B cell (primary cell): ENCODE results near the gene HBA1. TPM values are rescaled to one million over a fixed set of nuclear protein-coding genes. Genes with fewer than 3 reads are reported as not detected.
"Not testable (repeated sequence)": the region's sequence is repeated elsewhere in the genome, so short reads cannot be mapped to it uniquely, and the experiment has no call there.

ENCODE experiments used
- ATAC-seq: fragments of 200-7000 bp; cut with Tn5 transposase; one replicate; pipeline ENCODE4 v1.10.0; 2021; ENCODE audit warnings: low read depth, mild to moderate bottlenecking, moderate number of reproducible peaks, moderate library complexity
- CTCF ChIA-PET: fragments of 350-600 bp; sonication (Branson Sonifier 250); formaldehyde crosslinking; loops from one replicate; lab custom pipeline; 2021; ENCODE audit warnings: antibody characterized with exemption, inconsistent platforms; lab: Charles Lee
- POLR2A ChIA-PET: fragments of 350-600 bp; sonication (Branson Sonifier 250); formaldehyde crosslinking; loops from one replicate; lab custom pipeline; 2021; ENCODE audit warnings: antibody characterized with exemption; lab: Charles Lee
- DNase-seq: peaks from one replicate; pipeline ENCODE4 v3.0.0; 2013
- H2AFZ ChIP-seq: 2 replicates; pipeline ENCODE4 v1.6.1; 2012; ENCODE audit warnings: mild to moderate bottlenecking, low read depth, low read length; ENCODE audit not compliant: insufficient read depth, poor library complexity, severe bottlenecking
- H3K27ac ChIP-seq, 2 donors: 1 replicate in 1 of 2; 2 replicates in 1 of 2; pipeline ENCODE4 v1.5.1; 2012 to 2013; ENCODE audit warnings: low read length in 2 of 2, mild to moderate bottlenecking in 2 of 2, moderate library complexity in 1 of 2
- H3K27me3 ChIP-seq, 4 experiments: fragments of 200-600 bp in 1 of 4; sonication (generic) in 1 of 4; replicated peaks in 1 of 4; 1 replicate in 2 of 4; 2 replicates in 2 of 4; pipeline versions ENCODE4 v1.6.1 to v1.7.0; 2013 to 2016; ENCODE audit warnings: low read length in 3 of 4, mild to moderate bottlenecking in 2 of 4, mixed read lengths in 1 of 4, moderate library complexity in 1 of 4; ENCODE audit not compliant: insufficient read depth in 4 of 4, control insufficient read depth in 3 of 4; ENCODE audit errors: control extremely low read depth in 1 of 4
- H3K36me3 ChIP-seq, 2 experiments: replicated peaks in 1 of 2; 1 replicate in 1 of 2; 2 replicates in 1 of 2; pipeline versions ENCODE4 v1.6.1 to v1.7.1; 2013; ENCODE audit warnings: low read length in 1 of 2; ENCODE audit not compliant: insufficient read depth in 2 of 2, control insufficient read depth in 1 of 2; ENCODE audit errors: control extremely low read depth in 1 of 2, extremely low read depth in 1 of 2
- H3K4me1 ChIP-seq, 2 donors: fragments of 200-600 bp in 1 of 2; sonication (generic) in 1 of 2; 1 replicate in 1 of 2; 2 replicates in 1 of 2; pipeline versions ENCODE4 v1.5.1 to v1.6.1; 2013 to 2017; ENCODE audit warnings: low read length in 2 of 2; ENCODE audit not compliant: control insufficient read depth in 2 of 2, insufficient read depth in 2 of 2
- H3K4me2 ChIP-seq: replicated peaks from 2 replicates; pipeline ENCODE3; 2012; ENCODE audit warnings: mild to moderate bottlenecking, low read depth, low read length; ENCODE audit not compliant: poor library complexity, severe bottlenecking
- H3K4me3 ChIP-seq, 5 experiments: fragments of 200-600 bp in 1 of 5; sonication (generic) in 1 of 5; 1 replicate in 3 of 5; 2 replicates in 2 of 5; pipeline versions ENCODE4 v1.5.1 to v1.7.0; 2011 to 2016; ENCODE audit warnings: low read length in 4 of 5, mild to moderate bottlenecking in 4 of 5, low read depth in 2 of 5, control low read depth in 1 of 5, moderate library complexity in 1 of 5; ENCODE audit not compliant: insufficient read depth in 1 of 5; ENCODE audit errors: control extremely low read depth in 1 of 5, extremely low read depth in 1 of 5
- H3K79me2 ChIP-seq: fragments of 200-600 bp; sonication (generic); one replicate; pipeline ENCODE4 v1.6.0; 2016; ENCODE audit warnings: low read length; ENCODE audit not compliant: control insufficient read depth, insufficient read depth
- H3K9ac ChIP-seq: fragments of 200-600 bp; sonication (generic); 2 replicates; pipeline ENCODE4 v1.6.1; 2017; ENCODE audit warnings: mild to moderate bottlenecking, low read length, moderate library complexity
- H3K9me3 ChIP-seq, 3 donors: one replicate each; pipeline versions ENCODE4 v1.6.1 to v1.7.1; 2013; ENCODE audit warnings: low read length in 2 of 3; ENCODE audit not compliant: control insufficient read depth in 2 of 3, insufficient read depth in 1 of 3; ENCODE audit errors: control extremely low read depth in 1 of 3
- H4K20me1 ChIP-seq: 2 replicates; pipeline ENCODE4 v1.6.0; 2012; ENCODE audit warnings: mild to moderate bottlenecking, low read length; ENCODE audit not compliant: insufficient read depth, control insufficient read depth, poor library complexity, severe bottlenecking
- H3K27ac Mint-ChIP-seq: one replicate; pipeline ENCODE4 v1.8.0; 2021; ENCODE audit warnings: mixed read lengths
- H3K27me3 Mint-ChIP-seq: one replicate; pipeline ENCODE4 v1.8.0; 2021; ENCODE audit warnings: mixed read lengths
- H3K4me1 Mint-ChIP-seq: one replicate; pipeline ENCODE4 v1.8.0; 2021; ENCODE audit warnings: mixed read lengths
- H3K4me3 Mint-ChIP-seq: one replicate; pipeline ENCODE4 v1.8.0; 2021; ENCODE audit warnings: mixed read lengths
- H3K9me3 Mint-ChIP-seq: one replicate; pipeline ENCODE4 v1.8.0; 2022; ENCODE audit warnings: mixed read lengths; ENCODE audit not compliant: insufficient read depth
- EZH2 ChIP-seq: IDR thresholded peaks from 2 replicates; pipeline ENCODE4 v1.6.1; 2012; ENCODE audit warnings: borderline replicate concordance, low read depth, mild to moderate bottlenecking, moderate library complexity, low read length; ENCODE audit not compliant: insufficient read depth, poor library complexity, severe bottlenecking
- WGBS: methylation state at CpG from one replicate; pipeline ENCODE4 v1.1.5; 2013; ENCODE audit warnings: missing lambda C conversion rate; ENCODE audit not compliant: insufficient coverage; 5-methylcytosine and 5-hydroxymethylcytosine counted together
- intact Hi-C: fragments of 100-400 bp; cut with micrococcal nuclease; formaldehyde crosslinking; loops from one replicate; pipeline ENCODE4 v1.10.0; 2022
- polyA plus RNA-seq: library from polyadenylated mRNA; depleted of rRNA; stranded (reverse); fragments of >200 nt; gene quantifications from 2 replicates; pipeline ENCODE4 v1.2.3, GENCODE V29; 2012
- total RNA-seq, 2 donors: library from RNA; stranded (reverse); fragments of 120-200 nt in 1 of 2; gene quantifications; 1 replicate in 1 of 2; 2 replicates in 1 of 2; pipeline versions ENCODE4 v1.2.3 to v1.2.4, GENCODE V29; 2013 to 2022
- TF ChIP-seq, protein P1 (sequence below): fragments of 200-600 bp; IDR thresholded peaks from one replicate; pipeline ENCODE4 v1.8.0; 2022; ENCODE audit warnings: antibody characterized with exemption, mild to moderate bottlenecking

The HBA1 gene
- total and polyA plus RNA-seq, 2 donors (not counting 1 experiment from before 2014, with no cell fraction given), result 38.5 to 283 TPM

DNA sequence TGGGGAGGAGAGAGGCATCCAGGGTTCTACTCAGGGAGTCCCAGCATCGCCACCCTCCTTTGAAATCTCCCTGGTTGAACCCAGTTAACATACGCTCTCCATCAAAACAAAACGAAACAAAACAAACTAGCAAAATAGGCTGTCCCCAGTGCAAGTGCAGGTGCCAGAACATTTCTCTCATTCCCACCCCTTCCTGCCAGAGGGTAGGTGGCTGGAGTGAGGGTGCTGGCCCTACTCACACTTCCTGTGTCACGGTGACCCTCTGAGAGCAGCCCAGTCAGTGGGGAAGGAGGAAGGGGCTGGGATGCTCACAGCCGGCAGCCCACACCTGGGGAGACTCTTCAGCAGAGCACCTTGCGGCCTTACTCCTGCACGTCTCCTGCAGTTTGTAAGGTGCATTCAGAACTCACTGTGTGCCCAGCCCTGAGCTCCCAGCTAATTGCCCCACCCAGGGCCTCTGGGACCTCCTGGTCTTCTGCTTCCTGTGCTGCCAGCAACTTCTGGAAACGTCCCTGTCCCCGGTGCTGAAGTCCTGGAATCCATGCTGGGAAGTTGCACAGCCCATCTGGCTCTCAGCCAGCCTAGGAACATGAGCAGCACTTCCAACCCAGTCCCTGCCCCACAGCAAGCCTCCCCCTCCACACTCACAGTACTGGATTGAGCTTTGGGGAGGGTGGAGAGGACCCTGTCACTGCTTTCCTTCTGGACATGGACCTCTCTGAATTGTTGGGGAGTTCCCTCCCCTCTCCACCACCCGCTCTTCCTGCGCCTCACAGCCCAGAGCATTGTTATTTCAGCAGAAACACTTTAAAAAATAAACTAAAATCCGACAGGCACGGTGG is 2.3 kb upstream of the HBA1 start:
- CTCF ChIA-PET, H3K4me3 ChIP-seq, H3K4me1 ChIP-seq, ATAC-seq, H3K4me2 ChIP-seq, H3K9ac ChIP-seq, H2AFZ ChIP-seq, intact Hi-C loops, H4K20me1 ChIP-seq, POLR2A ChIA-PET, H3K79me2 ChIP-seq, H3K27ac ChIP-seq, H3K27ac Mint-ChIP-seq, H3K36me3 ChIP-seq, H3K9me3 ChIP-seq, H3K9me3 Mint-ChIP-seq: not testable (repeated sequence)
- peaks cover 0 to 51% (median 23%) of the 10 kb centered on the region in 4 experiments for H3K27me3 ChIP-seq
- WGBS, result 21% methylated on average over 3 of the region's 13 CpGs
- peaks cover 26% of the 10 kb centered on the region for H3K4me1 Mint-ChIP-seq
- peak overlapping the region; percentile 41 for H3K4me3 Mint-ChIP-seq
- peak; percentile 9 for DNase-seq
- peaks cover 39% of the 10 kb centered on the region for H3K27me3 Mint-ChIP-seq

DNA sequence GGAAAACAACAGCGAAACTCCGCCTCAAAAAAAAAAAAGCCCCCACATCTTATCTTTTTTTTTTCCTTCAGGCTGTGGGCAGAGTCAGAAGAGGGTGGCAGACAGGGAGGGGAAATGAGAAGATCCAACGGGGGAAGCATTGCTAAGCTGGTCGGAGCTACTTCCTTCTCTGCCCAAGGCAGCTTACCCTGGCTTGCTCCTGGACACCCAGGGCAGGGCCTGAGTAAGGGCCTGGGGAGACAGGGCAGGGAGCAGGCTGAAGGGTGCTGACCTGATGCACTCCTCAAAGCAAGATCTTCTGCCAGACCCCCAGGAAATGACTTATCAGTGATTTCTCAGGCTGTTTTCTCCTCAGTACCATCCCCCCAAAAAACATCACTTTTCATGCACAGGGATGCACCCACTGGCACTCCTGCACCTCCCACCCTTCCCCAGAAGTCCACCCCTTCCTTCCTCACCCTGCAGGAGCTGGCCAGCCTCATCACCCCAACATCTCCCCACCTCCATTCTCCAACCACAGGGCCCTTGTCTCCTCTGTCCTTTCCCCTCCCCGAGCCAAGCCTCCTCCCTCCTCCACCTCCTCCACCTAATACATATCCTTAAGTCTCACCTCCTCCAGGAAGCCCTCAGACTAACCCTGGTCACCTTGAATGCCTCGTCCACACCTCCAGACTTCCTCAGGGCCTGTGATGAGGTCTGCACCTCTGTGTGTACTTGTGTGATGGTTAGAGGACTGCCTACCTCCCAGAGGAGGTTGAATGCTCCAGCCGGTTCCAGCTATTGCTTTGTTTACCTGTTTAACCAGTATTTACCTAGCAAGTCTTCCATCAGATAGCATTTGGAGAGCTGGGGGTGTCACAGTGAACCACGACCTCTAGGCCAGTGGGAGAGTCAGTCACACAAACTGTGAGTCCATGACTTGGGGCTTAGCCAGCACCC is 1.2 kb upstream of the HBA1 start:
- intact Hi-C loops, result no loop called here
- POLR2A ChIA-PET, result no interaction called here
- TF ChIP-seq, protein P1, sequence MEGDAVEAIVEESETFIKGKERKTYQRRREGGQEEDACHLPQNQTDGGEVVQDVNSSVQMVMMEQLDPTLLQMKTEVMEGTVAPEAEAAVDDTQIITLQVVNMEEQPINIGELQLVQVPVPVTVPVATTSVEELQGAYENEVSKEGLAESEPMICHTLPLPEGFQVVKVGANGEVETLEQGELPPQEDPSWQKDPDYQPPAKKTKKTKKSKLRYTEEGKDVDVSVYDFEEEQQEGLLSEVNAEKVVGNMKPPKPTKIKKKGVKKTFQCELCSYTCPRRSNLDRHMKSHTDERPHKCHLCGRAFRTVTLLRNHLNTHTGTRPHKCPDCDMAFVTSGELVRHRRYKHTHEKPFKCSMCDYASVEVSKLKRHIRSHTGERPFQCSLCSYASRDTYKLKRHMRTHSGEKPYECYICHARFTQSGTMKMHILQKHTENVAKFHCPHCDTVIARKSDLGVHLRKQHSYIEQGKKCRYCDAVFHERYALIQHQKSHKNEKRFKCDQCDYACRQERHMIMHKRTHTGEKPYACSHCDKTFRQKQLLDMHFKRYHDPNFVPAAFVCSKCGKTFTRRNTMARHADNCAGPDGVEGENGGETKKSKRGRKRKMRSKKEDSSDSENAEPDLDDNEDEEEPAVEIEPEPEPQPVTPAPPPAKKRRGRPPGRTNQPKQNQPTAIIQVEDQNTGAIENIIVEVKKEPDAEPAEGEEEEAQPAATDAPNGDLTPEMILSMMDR, result no peak
- TF ChIP-seq EZH2, result no peak

DNA sequence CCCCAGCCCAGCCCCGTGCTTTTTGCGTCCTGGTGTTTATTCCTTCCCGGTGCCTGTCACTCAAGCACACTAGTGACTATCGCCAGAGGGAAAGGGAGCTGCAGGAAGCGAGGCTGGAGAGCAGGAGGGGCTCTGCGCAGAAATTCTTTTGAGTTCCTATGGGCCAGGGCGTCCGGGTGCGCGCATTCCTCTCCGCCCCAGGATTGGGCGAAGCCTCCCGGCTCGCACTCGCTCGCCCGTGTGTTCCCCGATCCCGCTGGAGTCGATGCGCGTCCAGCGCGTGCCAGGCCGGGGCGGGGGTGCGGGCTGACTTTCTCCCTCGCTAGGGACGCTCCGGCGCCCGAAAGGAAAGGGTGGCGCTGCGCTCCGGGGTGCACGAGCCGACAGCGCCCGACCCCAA is 474 bp upstream of the HBA1 start:
- H4K20me1 ChIP-seq, H3K27ac ChIP-seq, intact Hi-C loops, H3K4me3 ChIP-seq, POLR2A ChIA-PET, DNase-seq, ATAC-seq, H3K9me3 Mint-ChIP-seq, H2AFZ ChIP-seq, CTCF ChIA-PET, H3K9ac ChIP-seq, H3K79me2 ChIP-seq, H3K36me3 ChIP-seq, H3K27ac Mint-ChIP-seq, H3K9me3 ChIP-seq, H3K4me2 ChIP-seq: not testable (repeated sequence)
- no CpG with 5 or more reads among the region's 39 CpGs for WGBS
- H3K4me3 Mint-ChIP-seq, result peak overlapping the region; percentile 45
- peaks cover 32% of the 10 kb centered on the region for H3K4me1 Mint-ChIP-seq
- Histone ChIP-seq H3K4me1 (peaks cover 12 to 17% of the 10 kb centered on the region in 2 donors), H3K27me3 (peaks cover 0 to 61% (median 29%) of the 10 kb centered on the region in 4 experiments)
- H3K27me3 Mint-ChIP-seq, result peaks cover 37% of the 10 kb centered on the region

More for the DNA sequence above, 1.2 kb upstream of the HBA1 start:
- Mint-ChIP-seq H3K9me3 (no peaks in the 10 kb centered on the region), H3K4me3 (peak overlapping the region; percentile 45), H3K27me3 (peaks cover 42% of the 10 kb centered on the region), H3K27ac (no peak overlapping the region), H3K4me1 (peaks cover 30% of the 10 kb centered on the region)
- WGBS, result 13% methylated on average over 3 of the region's 8 CpGs
- Histone ChIP-seq H3K79me2 (no peaks in the 10 kb centered on the region), H3K4me2 (no peak overlapping the region), H3K9me3 (peaks cover 0 to 4% (median 0%) of the 10 kb centered on the region in 3 donors), H4K20me1 (no peaks in the 10 kb centered on the region), H3K27me3 (peaks cover 0 to 58% (median 29%) of the 10 kb centered on the region in 4 experiments), H2AFZ (no peak overlapping the region), H3K4me3 (no peak overlapping the region), H3K36me3 (no peaks in the 10 kb centered on the region), H3K9ac (no peak overlapping the region), H3K4me1 (peaks cover 6 to 11% of the 10 kb centered on the region in 2 donors), H3K27ac (no peak overlapping the region)
- DNase-seq, result no peak
- no peak for ATAC-seq
- CTCF ChIA-PET, result no interaction called here
